ENCODE data around the gene SGCB. TPM values are rescaled to one million over a fixed set of nuclear protein-coding genes. Genes with fewer than 3 reads are reported as not detected.

SGCB gene
- total and polyA plus RNA-seq, 2 of the 4 experiments (the other 2 are of a cell fraction) = 16.3 to 24.0 TPM

- Histone ChIP-seq H2AK5ac (ENCODE audit: low read depth, low read length) (no peak overlapping the region), H3K4me1 (ENCODE audit: control insufficient read depth, insufficient read depth, low read length) (no peaks in the 10 kb centered on the region), H3K4me2 (ENCODE audit: low read depth, low read length) (no peak overlapping the region), H3K14ac (replicated peaks; ENCODE audit: low read depth, low read length) (no peak overlapping the region), H3K9me1 (ENCODE audit: insufficient read depth, low read length) (no peaks in the 10 kb centered on the region), H2AFZ (replicated peaks; ENCODE audit: low read length, poor library complexity) (no peak overlapping the region), H4K5ac (ENCODE audit: low read depth, low read length) (no peak overlapping the region), H3K36me3 (ENCODE audit: control insufficient read depth, insufficient read depth, low read length) (no peaks in the 10 kb centered on the region), H3K79me1 (ENCODE audit: low read depth in 1 of 2, low read length in 2 of 2) (no peaks in the 10 kb centered on the region), H3K9me3 (ENCODE audit: control insufficient read depth, insufficient read depth, low read length) (no peaks in the 10 kb centered on the region), H4K8ac (ENCODE audit: low read depth in 2 of 2, low read length in 2 of 2) (no peak overlapping the region), H3K27me3 (ENCODE audit: control insufficient read depth, insufficient read depth, low read length) (peaks cover 7% of the 10 kb centered on the region; the same call in 1 of the 2 replicates), H4K91ac (ENCODE audit: insufficient read depth, low read depth, low read length) (no peak overlapping the region), H3K4me3 (ENCODE audit: insufficient read depth, low read depth, low read length) (no peak overlapping the region), H3K27ac (ENCODE audit: insufficient read depth, low read length) (no peak overlapping the region), H3K9ac (ENCODE audit: low read depth, low read length) (no peak overlapping the region), H2BK20ac (ENCODE audit: low read depth, low read length) (no peak overlapping the region), H3K56ac (ENCODE audit: extremely low read depth, insufficient read depth, low read length) (no peak overlapping the region), H2BK5ac (ENCODE audit: low read depth, low read length, poor library complexity, severe bottlenecking) (no peak overlapping the region), H2BK15ac (ENCODE audit: low read depth, low read length) (no peak overlapping the region), H2AK9ac (replicated peaks; ENCODE audit: low read depth, low read length, poor library complexity) (no peak overlapping the region), H4K20me1 (ENCODE audit: insufficient read depth, low read length) (no peaks in the 10 kb centered on the region), H2BK120ac (ENCODE audit: low read depth, low read length) (no peak overlapping the region), H3K23ac (ENCODE audit: low read depth, low read length) (no peak overlapping the region), H3K18ac (ENCODE audit: low read depth, low read length) (no peak overlapping the region), H3K4ac (ENCODE audit: low read depth, low read length) (no peak overlapping the region)
- CTCF ChIA-PET = no interaction called here
- no TSS peak for BruUV-seq (replicated peaks)
- in situ Hi-C loops (cut with MboI; ENCODE audit: low sequenced_read_pairs) = no loop called here
- intact Hi-C loops (cut with micrococcal nuclease) = no loop called here
- POLR2A ChIA-PET (ENCODE audit: unreplicated experiment) = no interaction called here
- dilution Hi-C loops (cut with HindIII; ENCODE audit: low sequenced_read_pairs, unreplicated experiment) = no loop called here
- 40% methylated on average over 2 of the region's 10 CpGs; no CpG with 5 or more reads in 1 of the 2 experiments for WGBS, 2 experiments (ENCODE audit: extremely low coverage in 2 of 2, insufficient read length in 1 of 2)
- DNase-seq (no peak), ATAC-seq (ENCODE audit: low read depth) (no peak)
- TF ChIP-seq ELK1 (IDR thresholded peaks at IDR 0.05; ENCODE audit: borderline replicate concordance, low read depth, low read length) = no peak
- TF ChIP-seq RCOR1 (IDR thresholded peaks at IDR 0.05; ENCODE audit: insufficient replicate concordance, low read length) = no peak
- TF ChIP-seq MXI1 (IDR thresholded peaks at IDR 0.05; ENCODE audit: borderline replicate concordance, low read depth, low read length) = no peak
- no peak for TF ChIP-seq FOS (IDR thresholded peaks at IDR 0.05; ENCODE audit: low read depth, low read length)
- TF ChIP-seq BHLHE40 (IDR thresholded peaks at IDR 0.05; ENCODE audit: low read depth, low read length) = no peak
- TF ChIP-seq RFX5 (IDR thresholded peaks at IDR 0.05; ENCODE audit: low read depth, low read length) = no peak
- no peak for TF ChIP-seq MAZ (IDR thresholded peaks at IDR 0.05; ENCODE audit: borderline replicate concordance, low read depth, low read length)
- TF ChIP-seq CTCF (conservative IDR thresholded peaks at IDR 0.05; ENCODE audit: low read depth, low read length) = no peak
- TF ChIP-seq POLR2A (IDR thresholded peaks at IDR 0.05; ENCODE audit: low read depth, low read length) = no peak
- no peak for TF ChIP-seq CHD1 (IDR thresholded peaks at IDR 0.05; ENCODE audit: low read depth, low read length)
- no peak for TF ChIP-seq MAFK (IDR thresholded peaks at IDR 0.05; ENCODE audit: low read depth, low read length)
- TF ChIP-seq USF2 (IDR thresholded peaks at IDR 0.05; ENCODE audit: low read depth, low read length) = no peak
- no peak for TF ChIP-seq RAD21 (IDR thresholded peaks at IDR 0.05; ENCODE audit: low read length)
- TF ChIP-seq SMC3 (IDR thresholded peaks at IDR 0.05; ENCODE audit: low read depth, low read length) = no peak
- no peak for TF ChIP-seq NFE2L2 (IDR thresholded peaks at IDR 0.05; ENCODE audit: low read depth, low read length)
- TF ChIP-seq CEBPB (IDR thresholded peaks at IDR 0.05; ENCODE audit: low read depth, low read length) = no peak
Observed at GRCh38 chr4:52071791-52072546, 33.9 kb upstream of the SGCB start.

Measured in IMR-90 (cell line).